ENCODE data around the gene FIBCD1. TPM values are rescaled to one million over a fixed set of nuclear protein-coding genes. Genes with fewer than 3 reads are reported as not detected.
"Not testable (repeated sequence)": the region's sequence is repeated elsewhere in the genome, so short reads cannot be mapped to it uniquely, and the experiment has no call there.

Gene FIBCD1
- total RNA-seq, 1 donor from 2014 or later, result 0.53 TPM

DNA sequence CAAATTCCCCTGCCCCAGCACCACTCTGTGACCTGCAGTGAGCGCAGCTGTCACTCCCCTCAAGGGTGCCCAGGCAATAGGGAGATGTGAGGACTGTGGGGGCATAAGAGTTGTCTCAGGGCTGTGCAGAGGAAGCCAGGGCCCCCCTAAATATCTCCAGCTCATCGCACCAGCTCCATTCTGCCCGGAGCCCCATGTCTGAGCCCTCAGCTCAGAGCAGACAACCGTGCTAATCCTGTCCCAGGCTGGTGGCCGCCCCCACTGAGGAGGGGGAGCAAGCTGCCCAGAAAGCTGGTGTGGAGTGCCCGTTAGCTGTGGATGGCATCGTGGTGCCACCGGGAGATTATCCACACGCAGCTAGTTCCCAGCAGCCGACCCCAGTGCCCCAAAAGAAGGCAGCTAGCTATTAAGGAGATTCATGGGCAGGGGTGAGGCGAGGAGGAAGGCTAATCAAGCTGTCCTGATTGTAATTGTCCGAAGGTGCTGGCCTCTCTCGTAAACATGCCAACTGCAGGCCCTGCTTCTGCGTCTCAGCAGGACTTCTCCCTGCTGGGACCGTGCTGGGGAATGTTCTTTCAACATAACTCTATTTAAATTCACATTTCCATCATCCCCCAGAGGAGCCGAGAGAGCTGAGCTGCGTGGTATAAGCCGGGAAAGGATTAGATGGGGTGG lies 17.0 kb upstream of the FIBCD1 start:
- Mint-ChIP-seq H3K27me3 (peaks cover 12% of the 10 kb centered on the region), H3K27ac (no peak overlapping the region), H3K36me3 (no peaks in the 10 kb centered on the region), H3K4me1 (ENCODE audit: unreplicated experiment) (no peaks in the 10 kb centered on the region), H3K4me3 (no peak overlapping the region), H3K9me3 (no peaks in the 10 kb centered on the region)
- no peak for DNase-seq (ENCODE audit: extremely low spot score, unreplicated experiment)
- TF ChIP-seq, protein P1, sequence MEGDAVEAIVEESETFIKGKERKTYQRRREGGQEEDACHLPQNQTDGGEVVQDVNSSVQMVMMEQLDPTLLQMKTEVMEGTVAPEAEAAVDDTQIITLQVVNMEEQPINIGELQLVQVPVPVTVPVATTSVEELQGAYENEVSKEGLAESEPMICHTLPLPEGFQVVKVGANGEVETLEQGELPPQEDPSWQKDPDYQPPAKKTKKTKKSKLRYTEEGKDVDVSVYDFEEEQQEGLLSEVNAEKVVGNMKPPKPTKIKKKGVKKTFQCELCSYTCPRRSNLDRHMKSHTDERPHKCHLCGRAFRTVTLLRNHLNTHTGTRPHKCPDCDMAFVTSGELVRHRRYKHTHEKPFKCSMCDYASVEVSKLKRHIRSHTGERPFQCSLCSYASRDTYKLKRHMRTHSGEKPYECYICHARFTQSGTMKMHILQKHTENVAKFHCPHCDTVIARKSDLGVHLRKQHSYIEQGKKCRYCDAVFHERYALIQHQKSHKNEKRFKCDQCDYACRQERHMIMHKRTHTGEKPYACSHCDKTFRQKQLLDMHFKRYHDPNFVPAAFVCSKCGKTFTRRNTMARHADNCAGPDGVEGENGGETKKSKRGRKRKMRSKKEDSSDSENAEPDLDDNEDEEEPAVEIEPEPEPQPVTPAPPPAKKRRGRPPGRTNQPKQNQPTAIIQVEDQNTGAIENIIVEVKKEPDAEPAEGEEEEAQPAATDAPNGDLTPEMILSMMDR (conservative IDR thresholded peaks at IDR 0.05), result no peak

DNA sequence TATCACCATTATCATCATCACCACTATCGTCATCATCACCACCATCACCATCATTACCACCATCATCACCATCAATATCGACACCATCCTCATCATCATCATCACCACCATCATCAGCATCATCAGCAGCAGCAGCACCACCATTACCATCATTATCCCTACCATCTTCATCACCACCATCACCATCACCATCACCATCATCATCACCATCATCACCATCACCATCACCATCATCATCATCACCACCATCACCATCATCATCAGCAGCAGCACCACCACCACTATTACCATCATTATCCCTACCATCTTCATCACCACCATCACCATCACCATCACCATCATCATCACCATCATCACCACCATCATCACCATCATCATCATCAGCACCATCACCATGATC lies 15.9 kb upstream of the FIBCD1 start:
- H3K4me1 Mint-ChIP-seq (ENCODE audit: unreplicated experiment); H3K27ac Mint-ChIP-seq; H3K4me3 Mint-ChIP-seq; H3K9me3 Mint-ChIP-seq; DNase-seq (ENCODE audit: extremely low spot score, unreplicated experiment); H3K36me3 Mint-ChIP-seq: not testable (repeated sequence)
- peaks cover 23% of the 10 kb centered on the region for H3K27me3 Mint-ChIP-seq

DNA sequence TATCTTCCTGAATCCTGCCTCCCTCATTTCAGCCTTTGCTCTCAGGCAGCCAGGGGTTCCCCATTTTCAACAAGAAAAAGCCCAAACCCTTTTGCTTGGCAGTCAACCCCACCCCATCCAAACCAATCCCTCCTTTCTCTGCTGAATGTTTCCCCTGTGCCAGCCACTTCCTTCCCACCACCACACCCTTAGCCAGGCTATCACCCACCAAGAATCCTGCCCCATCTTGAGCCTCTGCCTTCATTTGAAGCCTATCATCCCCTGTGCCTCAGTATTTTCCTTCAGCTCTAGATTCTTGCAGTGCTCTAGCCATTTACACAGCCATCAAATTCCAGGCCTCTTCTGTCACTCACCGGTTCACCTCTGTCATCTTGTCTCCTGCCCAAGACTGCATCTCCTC lies 15.3 kb upstream of the FIBCD1 start:
- DNase-seq (ENCODE audit: extremely low spot score, unreplicated experiment), result no peak
- Mint-ChIP-seq H3K4me1 (ENCODE audit: unreplicated experiment) (no peaks in the 10 kb centered on the region), H3K9me3 (no peaks in the 10 kb centered on the region), H3K36me3 (no peaks in the 10 kb centered on the region), H3K27ac (no peak overlapping the region), H3K4me3 (no peak overlapping the region), H3K27me3 (peaks cover 28% of the 10 kb centered on the region)
- TF ChIP-seq, protein P1 (conservative IDR thresholded peaks at IDR 0.05), result no peak

DNA sequence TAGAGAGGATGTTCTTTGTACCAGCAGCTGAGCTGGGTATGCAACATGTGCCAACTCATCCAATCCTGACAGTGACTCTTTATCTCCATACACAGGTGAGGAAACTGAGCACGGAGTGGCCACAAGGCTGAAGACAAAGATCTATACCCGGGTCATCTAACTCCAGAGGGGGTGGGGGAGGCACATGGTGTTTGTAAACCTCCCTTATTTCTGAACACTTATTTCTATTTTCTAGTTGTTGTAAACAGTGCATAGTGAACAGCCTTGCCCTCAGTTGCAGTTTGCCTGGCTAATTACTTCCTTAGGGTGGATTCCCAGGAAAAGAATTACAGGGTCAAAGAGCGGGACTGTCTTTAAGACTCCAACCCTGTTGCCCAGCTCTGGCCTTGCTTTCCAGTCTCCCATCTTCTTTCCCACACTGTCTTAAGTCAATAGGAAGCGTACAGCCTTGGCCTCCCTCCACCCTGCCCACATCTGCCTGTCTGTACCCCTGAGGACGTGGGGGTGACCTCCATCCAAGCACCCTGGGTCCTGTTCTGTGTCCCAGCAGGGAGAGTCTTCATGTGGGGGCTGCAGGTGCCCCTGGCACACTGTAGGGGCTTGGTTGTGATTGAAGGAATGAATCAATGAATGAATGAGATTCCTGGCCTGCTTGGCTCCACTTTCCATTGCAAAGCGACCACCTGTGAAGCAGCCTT lies 13.2 kb upstream of the FIBCD1 start:
- H3K4me3 Mint-ChIP-seq, result no peak overlapping the region
- no peak for DNase-seq (ENCODE audit: extremely low spot score, unreplicated experiment)
- no peak overlapping the region for H3K27ac Mint-ChIP-seq
- H3K9me3 Mint-ChIP-seq, result no peaks in the 10 kb centered on the region
- H3K4me1 Mint-ChIP-seq (ENCODE audit: unreplicated experiment), result no peaks in the 10 kb centered on the region
- no peaks in the 10 kb centered on the region for H3K36me3 Mint-ChIP-seq
- peaks cover 49% of the 10 kb centered on the region for H3K27me3 Mint-ChIP-seq
- TF ChIP-seq, protein P1 (conservative IDR thresholded peaks at IDR 0.05), result no peak

DNA sequence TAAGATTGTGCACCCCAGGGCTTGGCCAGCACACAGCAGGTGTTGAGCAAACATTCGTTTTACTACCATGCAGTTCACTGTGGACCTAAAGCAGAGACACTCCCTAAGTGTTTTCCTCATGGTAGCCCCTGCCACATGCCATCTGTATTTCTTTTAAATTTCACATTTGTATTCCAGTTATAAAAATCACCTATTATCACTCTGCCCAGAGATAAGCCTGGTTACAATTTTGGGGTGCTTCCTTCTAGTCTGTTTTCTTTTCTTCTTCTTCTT lies 10.9 kb upstream of the FIBCD1 start:
- no peak for DNase-seq (ENCODE audit: extremely low spot score, unreplicated experiment)
- Mint-ChIP-seq H3K4me3 (no peak overlapping the region), H3K27me3 (peaks cover 61% of the 10 kb centered on the region), H3K4me1 (ENCODE audit: unreplicated experiment) (no peaks in the 10 kb centered on the region), H3K36me3 (no peaks in the 10 kb centered on the region), H3K27ac (no peak overlapping the region), H3K9me3 (no peaks in the 10 kb centered on the region)
- TF ChIP-seq, protein P1 (conservative IDR thresholded peaks at IDR 0.05), result no peak

DNA sequence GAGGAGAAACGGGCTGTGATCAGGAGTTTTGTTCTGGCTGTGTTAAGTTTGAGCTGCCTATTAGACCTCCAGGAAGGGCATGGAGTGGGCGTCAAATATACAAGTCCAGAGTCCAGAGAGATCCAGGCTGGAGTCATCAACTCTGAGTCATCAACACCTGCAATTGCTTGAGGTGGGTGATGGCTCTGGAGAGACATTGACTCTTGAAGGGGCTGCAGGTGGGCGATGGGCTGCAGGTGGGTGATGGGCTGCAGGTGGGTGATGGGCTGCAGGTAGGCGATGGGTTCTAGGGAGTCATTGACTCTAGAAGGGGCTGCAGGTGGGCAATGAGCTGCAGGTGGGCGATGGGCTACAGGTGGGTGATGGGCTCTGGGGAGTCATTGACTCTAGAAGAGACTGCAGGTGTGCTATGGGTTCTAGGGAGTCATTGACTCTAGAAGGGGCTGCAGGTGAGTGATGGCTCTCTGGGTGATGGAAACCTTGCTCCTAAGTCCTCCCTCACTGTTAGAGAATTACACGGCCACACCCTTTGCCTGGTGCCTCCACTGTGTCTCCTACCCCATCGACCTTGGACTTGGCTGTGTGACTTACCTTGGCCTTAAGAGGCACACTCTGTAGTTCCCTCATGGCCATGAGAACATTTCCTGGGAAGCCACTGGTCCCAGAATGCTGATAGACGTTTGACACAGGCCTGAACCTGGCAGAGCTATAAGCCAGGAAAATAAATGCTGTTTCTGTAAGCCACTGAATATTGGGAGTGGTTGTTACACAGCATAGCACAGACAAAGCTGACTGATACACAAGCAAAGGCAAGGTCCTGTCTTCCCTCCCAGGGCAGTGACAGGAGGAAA lies 10.4 kb upstream of the FIBCD1 start:
- Mint-ChIP-seq H3K27me3 (peaks cover 66% of the 10 kb centered on the region), H3K27ac (no peak overlapping the region), H3K9me3 (no peaks in the 10 kb centered on the region), H3K4me3 (no peak overlapping the region), H3K36me3 (no peaks in the 10 kb centered on the region), H3K4me1 (ENCODE audit: unreplicated experiment) (no peaks in the 10 kb centered on the region)
- TF ChIP-seq, protein P1 (conservative IDR thresholded peaks at IDR 0.05), result no peak
- no peak for DNase-seq (ENCODE audit: extremely low spot score, unreplicated experiment)
